HepG2 (cell line): ENCODE data around the gene ANXA11. TPM values are rescaled to one million over a fixed set of nuclear protein-coding genes. Genes with fewer than 3 reads are reported as not detected.

ENCODE experiments used
- IRX3 ChIP-seq: sonication (generic); formaldehyde crosslinking; IDR thresholded peaks from 2 replicates; pipeline ENCODE4 v1.8.1; 2023; ENCODE audit warnings: mild to moderate bottlenecking, low read depth, missing genetic modification reagents, borderline replicate concordance
- PITX1 ChIP-seq: sonication (generic); formaldehyde crosslinking; IDR thresholded peaks from 2 replicates; pipeline ENCODE4 v1.5.1; 2020; ENCODE audit warnings: mild to moderate bottlenecking, missing genetic modification reagents
- RAD21 ChIP-seq: fragments of 450-650 bp; formaldehyde crosslinking; IDR thresholded peaks from 2 replicates; pipeline ENCODE4 v1.5.0; 2020; ENCODE audit warnings: mild to moderate bottlenecking
- polyA plus RNA-seq, 8 experiments: library from polyadenylated mRNA; depleted of rRNA in 3 of 8; stranded (reverse) in 7 of 8; unstranded in 1 of 8; fragments of >200 nt; fragmentation: Illumina TruSeq in 4 of 8; extraction: Trizol in 4 of 8; gene quantifications; 2 replicates each; pipeline versions ENCODE4 v1.2.1 to v1.2.3, GENCODE V29; 2011 to 2016; ENCODE audit warnings: low read depth in 4 of 8, missing spikeins in 1 of 8, mixed read lengths in 1 of 8; ENCODE audit not compliant: insufficient read depth in 1 of 8
- total RNA-seq, 5 experiments: library from RNA; depleted of rRNA; stranded (reverse); fragments of >200 nt; fragmentation: Illumina TruSeq; extraction: Trizol; gene quantifications; 2 replicates each; pipeline ENCODE4 v1.2.3, GENCODE V29; 2016; ENCODE audit warnings: low read depth in 1 of 5
- TF ChIP-seq, protein P1 (sequence below): sonication (generic); formaldehyde crosslinking; IDR thresholded peaks from 2 replicates; pipeline ENCODE4 v1.5.0; 2020; ENCODE audit warnings: mild to moderate bottlenecking, missing genetic modification reagents, moderate library complexity
- TF ChIP-seq, protein P2 (sequence below): sonication (generic); formaldehyde crosslinking; IDR thresholded peaks from 2 replicates; pipeline ENCODE4 v1.5.0; 2020; ENCODE audit warnings: mild to moderate bottlenecking, missing genetic modification reagents
- TF ChIP-seq, protein P3 (sequence below): sonication (generic); formaldehyde crosslinking; IDR thresholded peaks from 2 replicates; pipeline ENCODE4 v1.5.0; 2020; ENCODE audit warnings: missing genetic modification reagents

The ANXA11 gene
- total and polyA plus RNA-seq, 2 of the 13 experiments (the other 11 are each of a cell fraction or from before 2014, with no cell fraction given), result 30.6 to 51.5 TPM

DNA sequence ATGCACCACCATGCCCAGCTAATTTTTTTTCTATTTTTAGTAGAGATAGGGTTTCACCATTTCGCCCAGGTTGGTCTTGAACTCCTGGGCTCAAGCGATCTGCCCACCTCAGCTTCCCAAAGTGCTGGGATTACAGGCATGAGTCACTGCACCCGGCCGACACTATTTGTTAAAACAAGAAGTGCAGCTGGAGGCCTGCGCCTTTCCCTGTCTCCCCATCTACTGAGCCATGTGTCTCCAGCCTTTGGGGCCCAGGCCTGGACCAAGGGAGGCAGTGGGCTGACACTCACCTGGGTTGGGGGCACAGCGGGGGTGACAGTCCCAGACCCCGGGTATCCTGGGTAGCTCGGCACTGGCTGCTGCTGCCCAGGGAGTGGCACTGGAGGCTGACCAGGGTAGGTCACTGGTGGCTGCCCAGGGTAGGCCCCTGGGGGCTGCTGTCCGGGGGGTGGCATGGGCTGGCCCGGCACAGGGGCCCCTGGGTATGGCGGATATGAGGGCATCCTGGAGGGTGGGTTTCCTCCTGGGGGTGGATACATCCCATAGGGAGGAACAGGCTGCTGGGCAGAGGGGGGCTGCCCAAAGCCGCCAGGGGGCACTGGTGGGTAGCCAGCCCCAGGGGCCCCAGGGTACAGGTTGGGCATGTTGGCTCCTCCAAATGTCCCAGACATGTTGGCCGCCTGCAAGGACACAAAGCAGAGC, 36.5 kb downstream of the ANXA11 start (continued):
- TF ChIP-seq, protein P1, sequence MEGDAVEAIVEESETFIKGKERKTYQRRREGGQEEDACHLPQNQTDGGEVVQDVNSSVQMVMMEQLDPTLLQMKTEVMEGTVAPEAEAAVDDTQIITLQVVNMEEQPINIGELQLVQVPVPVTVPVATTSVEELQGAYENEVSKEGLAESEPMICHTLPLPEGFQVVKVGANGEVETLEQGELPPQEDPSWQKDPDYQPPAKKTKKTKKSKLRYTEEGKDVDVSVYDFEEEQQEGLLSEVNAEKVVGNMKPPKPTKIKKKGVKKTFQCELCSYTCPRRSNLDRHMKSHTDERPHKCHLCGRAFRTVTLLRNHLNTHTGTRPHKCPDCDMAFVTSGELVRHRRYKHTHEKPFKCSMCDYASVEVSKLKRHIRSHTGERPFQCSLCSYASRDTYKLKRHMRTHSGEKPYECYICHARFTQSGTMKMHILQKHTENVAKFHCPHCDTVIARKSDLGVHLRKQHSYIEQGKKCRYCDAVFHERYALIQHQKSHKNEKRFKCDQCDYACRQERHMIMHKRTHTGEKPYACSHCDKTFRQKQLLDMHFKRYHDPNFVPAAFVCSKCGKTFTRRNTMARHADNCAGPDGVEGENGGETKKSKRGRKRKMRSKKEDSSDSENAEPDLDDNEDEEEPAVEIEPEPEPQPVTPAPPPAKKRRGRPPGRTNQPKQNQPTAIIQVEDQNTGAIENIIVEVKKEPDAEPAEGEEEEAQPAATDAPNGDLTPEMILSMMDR (CRISPR knock-in tag), result peak; percentile 60
- no peak for TF ChIP-seq PITX1 (CRISPR knock-in tag)
- TF ChIP-seq IRX3 (CRISPR knock-in tag), result no peak
- peak; percentile 76 for TF ChIP-seq RAD21 (CRISPR knock-in tag)
- TF ChIP-seq, protein P2, sequence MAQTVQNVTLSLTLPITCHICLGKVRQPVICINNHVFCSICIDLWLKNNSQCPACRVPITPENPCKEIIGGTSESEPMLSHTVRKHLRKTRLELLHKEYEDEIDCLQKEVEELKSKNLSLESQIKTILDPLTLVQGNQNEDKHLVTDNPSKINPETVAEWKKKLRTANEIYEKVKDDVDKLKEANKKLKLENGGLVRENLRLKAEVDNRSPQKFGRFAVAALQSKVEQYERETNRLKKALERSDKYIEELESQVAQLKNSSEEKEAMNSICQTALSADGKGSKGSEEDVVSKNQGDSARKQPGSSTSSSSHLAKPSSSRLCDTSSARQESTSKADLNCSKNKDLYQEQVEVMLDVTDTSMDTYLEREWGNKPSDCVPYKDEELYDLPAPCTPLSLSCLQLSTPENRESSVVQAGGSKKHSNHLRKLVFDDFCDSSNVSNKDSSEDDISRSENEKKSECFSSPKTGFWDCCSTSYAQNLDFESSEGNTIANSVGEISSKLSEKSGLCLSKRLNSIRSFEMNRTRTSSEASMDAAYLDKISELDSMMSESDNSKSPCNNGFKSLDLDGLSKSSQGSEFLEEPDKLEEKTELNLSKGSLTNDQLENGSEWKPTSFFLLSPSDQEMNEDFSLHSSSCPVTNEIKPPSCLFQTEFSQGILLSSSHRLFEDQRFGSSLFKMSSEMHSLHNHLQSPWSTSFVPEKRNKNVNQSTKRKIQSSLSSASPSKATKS (CRISPR knock-in tag), result no peak
- TF ChIP-seq, protein P3, sequence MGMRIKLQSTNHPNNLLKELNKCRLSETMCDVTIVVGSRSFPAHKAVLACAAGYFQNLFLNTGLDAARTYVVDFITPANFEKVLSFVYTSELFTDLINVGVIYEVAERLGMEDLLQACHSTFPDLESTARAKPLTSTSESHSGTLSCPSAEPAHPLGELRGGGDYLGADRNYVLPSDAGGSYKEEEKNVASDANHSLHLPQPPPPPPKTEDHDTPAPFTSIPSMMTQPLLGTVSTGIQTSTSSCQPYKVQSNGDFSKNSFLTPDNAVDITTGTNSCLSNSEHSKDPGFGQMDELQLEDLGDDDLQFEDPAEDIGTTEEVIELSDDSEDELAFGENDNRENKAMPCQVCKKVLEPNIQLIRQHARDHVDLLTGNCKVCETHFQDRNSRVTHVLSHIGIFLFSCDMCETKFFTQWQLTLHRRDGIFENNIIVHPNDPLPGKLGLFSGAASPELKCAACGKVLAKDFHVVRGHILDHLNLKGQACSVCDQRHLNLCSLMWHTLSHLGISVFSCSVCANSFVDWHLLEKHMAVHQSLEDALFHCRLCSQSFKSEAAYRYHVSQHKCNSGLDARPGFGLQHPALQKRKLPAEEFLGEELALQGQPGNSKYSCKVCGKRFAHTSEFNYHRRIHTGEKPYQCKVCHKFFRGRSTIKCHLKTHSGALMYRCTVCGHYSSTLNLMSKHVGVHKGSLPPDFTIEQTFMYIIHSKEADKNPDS, result no peak
